HPDE6-E6E7 (cell line): ENCODE data around the gene AUTS2.

ENCODE experiments used
- DNase-seq: peaks from one replicate; pipeline ENCODE4 v3.0.0; 2011; ENCODE audit warnings: missing footprints; ENCODE audit errors: extremely low spot score

The AUTS2 gene

GRCh38 chr7:69818636-69819332, 220.5 kb downstream of the AUTS2 start:
- no peak for DNase-seq

- DNase-seq = no peak
These were observed 221.0 kb downstream of the AUTS2 start for GRCh38 chr7:69819333-69819705.

GRCh38 chr7:69820479-69821192, 222.4 kb downstream of the AUTS2 start:
- DNase-seq = no peak

- no peak for DNase-seq
These were observed 224.1 kb downstream of the AUTS2 start for GRCh38 chr7:69822386-69822785.

GRCh38 chr7:69823151-69823744, 225.0 kb downstream of the AUTS2 start:
- DNase-seq = no peak

GRCh38 chr7:69825113-69825972, 227.1 kb downstream of the AUTS2 start:
- no peak for DNase-seq

- DNase-seq = no peak
These were observed 228.0 kb downstream of the AUTS2 start for GRCh38 chr7:69826283-69826682.

- DNase-seq = no peak
These were observed 228.9 kb downstream of the AUTS2 start for GRCh38 chr7:69827140-69827539.

- DNase-seq = no peak
These were observed 229.3 kb downstream of the AUTS2 start for GRCh38 chr7:69827558-69827957.

- DNase-seq = no peak
These were observed 234.1 kb downstream of the AUTS2 start for GRCh38 chr7:69832356-69832755.

GRCh38 chr7:69833964-69834363, 235.7 kb downstream of the AUTS2 start:
- no peak for DNase-seq

- DNase-seq = no peak
These were observed 238.4 kb downstream of the AUTS2 start for GRCh38 chr7:69836702-69837101.

GRCh38 chr7:69837387-69838068, 239.3 kb downstream of the AUTS2 start:
- DNase-seq = no peak

- DNase-seq = no peak
These were observed 241.5 kb downstream of the AUTS2 start for GRCh38 chr7:69839782-69840181.

GRCh38 chr7:69840248-69840647, 242.0 kb downstream of the AUTS2 start:
- no peak for DNase-seq

- no peak for DNase-seq
These were observed 245.4 kb downstream of the AUTS2 start for GRCh38 chr7:69843653-69844052.

- DNase-seq = no peak
These were observed 246.1 kb downstream of the AUTS2 start for GRCh38 chr7:69844264-69844868.

GRCh38 chr7:69845721-69846495, 247.6 kb downstream of the AUTS2 start:
- DNase-seq = no peak

GRCh38 chr7:69847921-69848612, 249.8 kb downstream of the AUTS2 start:
- DNase-seq = no peak

- DNase-seq = no peak
These were observed 251.0 kb downstream of the AUTS2 start for GRCh38 chr7:69849268-69849667.
